ENCODE data around the gene HNRNPDL. TPM values are rescaled to one million over a fixed set of nuclear protein-coding genes. Genes with fewer than 3 reads are reported as not detected.
"Not testable (repeated sequence)": the region's sequence is repeated elsewhere in the genome, so short reads cannot be mapped to it uniquely, and the experiment has no call there.

Gene HNRNPDL
- total RNA-seq, 1 donor: 143 TPM

- Histone ChIP-seq H3K27ac (ENCODE audit: low read depth, low read length) (no peak overlapping the region), H3K36me3 (ENCODE audit: insufficient read depth, low read length) (no peaks in the 10 kb centered on the region), H3K79me2 (ENCODE audit: insufficient read depth, low read length) (no peaks in the 10 kb centered on the region), H3K9me3 (ENCODE audit: low read depth, low read length) (no peaks in the 10 kb centered on the region), H3K4me2 (ENCODE audit: insufficient read depth, low read length) (no peak overlapping the region), H3K4me3 (ENCODE audit: insufficient read depth, low read length) (no peak overlapping the region), H4K20me1 (ENCODE audit: insufficient read depth, low read length) (no peaks in the 10 kb centered on the region), H3K27me3 (ENCODE audit: insufficient read depth, low read length) (no peaks in the 10 kb centered on the region), H3K4me1 (ENCODE audit: insufficient read depth, low read length) (no peaks in the 10 kb centered on the region), H2AFZ (ENCODE audit: low read length) (no peak overlapping the region)
- no peak for DNase-seq (ENCODE audit: insufficient read length, low spot score, missing footprints)
- no peak for TF ChIP-seq CTCF (IDR thresholded peaks at IDR 0.05; ENCODE audit: extremely low read depth, low read depth, low read length)
Observed at GRCh38 chr4:82397527-82397926, 32.7 kb downstream of the HNRNPDL start.

- DNase-seq (ENCODE audit: insufficient read length, low spot score, missing footprints): no peak
- Histone ChIP-seq H3K4me2 (ENCODE audit: insufficient read depth, low read length) (no peak overlapping the region), H3K79me2 (ENCODE audit: insufficient read depth, low read length) (no peaks in the 10 kb centered on the region)
Observed at GRCh38 chr4:82394896-82395295, 35.4 kb downstream of the HNRNPDL start.

GRCh38 chr4:82390061-82390460, 40.2 kb downstream of the HNRNPDL start:
- not testable (repeated sequence) for H3K36me3 ChIP-seq (ENCODE audit: insufficient read depth, low read length); H3K79me2 ChIP-seq (ENCODE audit: insufficient read depth, low read length); H2AFZ ChIP-seq (ENCODE audit: low read length)

More at GRCh38 chr4:82394896-82395295, 35.4 kb downstream of the HNRNPDL start:
- Histone ChIP-seq H3K4me3 (ENCODE audit: insufficient read depth, low read length) (no peak overlapping the region), H2AFZ (ENCODE audit: low read length) (no peak overlapping the region), H3K27ac (ENCODE audit: low read depth, low read length) (no peak overlapping the region), H3K4me1 (ENCODE audit: insufficient read depth, low read length) (no peaks in the 10 kb centered on the region), H3K36me3 (ENCODE audit: insufficient read depth, low read length) (no peaks in the 10 kb centered on the region), H3K27me3 (ENCODE audit: insufficient read depth, low read length) (no peaks in the 10 kb centered on the region), H3K9me3 (ENCODE audit: low read depth, low read length) (no peaks in the 10 kb centered on the region), H4K20me1 (ENCODE audit: insufficient read depth, low read length) (no peaks in the 10 kb centered on the region)
- TF ChIP-seq CTCF (IDR thresholded peaks at IDR 0.05; ENCODE audit: extremely low read depth, low read depth, low read length): no peak

GRCh38 chr4:82388405-82388804, 41.9 kb downstream of the HNRNPDL start:
- Histone ChIP-seq H3K36me3 (ENCODE audit: insufficient read depth, low read length) (no peaks in the 10 kb centered on the region), H3K27me3 (ENCODE audit: insufficient read depth, low read length) (no peaks in the 10 kb centered on the region), H3K4me3 (ENCODE audit: insufficient read depth, low read length) (no peak overlapping the region), H3K4me1 (ENCODE audit: insufficient read depth, low read length) (no peaks in the 10 kb centered on the region), H3K27ac (ENCODE audit: low read depth, low read length) (no peak overlapping the region), H2AFZ (ENCODE audit: low read length) (no peak overlapping the region), H3K9me3 (ENCODE audit: low read depth, low read length) (no peaks in the 10 kb centered on the region), H3K79me2 (ENCODE audit: insufficient read depth, low read length) (no peaks in the 10 kb centered on the region), H3K4me2 (ENCODE audit: insufficient read depth, low read length) (no peak overlapping the region), H4K20me1 (ENCODE audit: insufficient read depth, low read length) (no peaks in the 10 kb centered on the region)
- no peak for TF ChIP-seq CTCF (IDR thresholded peaks at IDR 0.05; ENCODE audit: extremely low read depth, low read depth, low read length)
- DNase-seq (ENCODE audit: insufficient read length, low spot score, missing footprints): no peak

More at GRCh38 chr4:82390061-82390460, 40.2 kb downstream of the HNRNPDL start:
- H3K4me3 ChIP-seq (ENCODE audit: insufficient read depth, low read length); H3K4me1 ChIP-seq (ENCODE audit: insufficient read depth, low read length); H3K27me3 ChIP-seq (ENCODE audit: insufficient read depth, low read length); H3K27ac ChIP-seq (ENCODE audit: low read depth, low read length); H3K4me2 ChIP-seq (ENCODE audit: insufficient read depth, low read length); DNase-seq (ENCODE audit: insufficient read length, low spot score, missing footprints); H4K20me1 ChIP-seq (ENCODE audit: insufficient read depth, low read length); H3K9me3 ChIP-seq (ENCODE audit: low read depth, low read length): not testable (repeated sequence)

GRCh38 chr4:82386312-82386711, 44.0 kb downstream of the HNRNPDL start:
- H3K79me2 ChIP-seq (ENCODE audit: insufficient read depth, low read length); H3K27ac ChIP-seq (ENCODE audit: low read depth, low read length); H3K4me3 ChIP-seq (ENCODE audit: insufficient read depth, low read length); DNase-seq (ENCODE audit: insufficient read length, low spot score, missing footprints); H4K20me1 ChIP-seq (ENCODE audit: insufficient read depth, low read length); H3K9me3 ChIP-seq (ENCODE audit: low read depth, low read length); H3K4me2 ChIP-seq (ENCODE audit: insufficient read depth, low read length); H2AFZ ChIP-seq (ENCODE audit: low read length); H3K36me3 ChIP-seq (ENCODE audit: insufficient read depth, low read length); H3K4me1 ChIP-seq (ENCODE audit: insufficient read depth, low read length); H3K27me3 ChIP-seq (ENCODE audit: insufficient read depth, low read length): not testable (repeated sequence)
